Measurements from ENCODE around the gene TAF4B.

DNA sequence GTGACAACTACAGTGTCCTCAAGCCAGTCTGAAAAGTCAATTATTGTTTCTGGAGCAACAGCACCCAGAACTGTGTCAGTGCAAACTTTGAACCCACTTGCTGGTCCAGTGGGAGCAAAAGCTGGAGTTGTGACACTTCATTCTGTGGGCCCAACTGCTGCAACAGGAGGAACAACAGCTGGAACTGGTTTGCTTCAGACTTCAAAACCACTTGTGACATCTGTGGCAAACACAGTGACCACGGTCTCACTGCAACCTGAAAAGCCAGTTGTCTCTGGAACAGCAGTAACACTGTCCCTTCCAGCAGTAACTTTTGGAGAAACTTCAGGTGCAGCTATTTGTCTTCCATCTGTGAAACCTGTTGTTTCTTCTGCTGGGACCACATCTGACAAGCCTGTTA lies 59.8 kb downstream of the TAF4B start:
- TF ChIP-seq, protein P1, sequence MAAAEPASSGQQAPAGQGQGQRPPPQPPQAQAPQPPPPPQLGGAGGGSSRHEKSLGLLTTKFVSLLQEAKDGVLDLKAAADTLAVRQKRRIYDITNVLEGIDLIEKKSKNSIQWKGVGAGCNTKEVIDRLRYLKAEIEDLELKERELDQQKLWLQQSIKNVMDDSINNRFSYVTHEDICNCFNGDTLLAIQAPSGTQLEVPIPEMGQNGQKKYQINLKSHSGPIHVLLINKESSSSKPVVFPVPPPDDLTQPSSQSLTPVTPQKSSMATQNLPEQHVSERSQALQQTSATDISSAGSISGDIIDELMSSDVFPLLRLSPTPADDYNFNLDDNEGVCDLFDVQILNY (CRISPR knock-in tag; IDR thresholded peaks at IDR 0.05) = no peak
- TF ChIP-seq ELF4 (CRISPR knock-in tag; IDR thresholded peaks at IDR 0.05; ENCODE audit: low read depth) (no peak), CREM (CRISPR knock-in tag; IDR thresholded peaks at IDR 0.05) (no peak), CBFB (CRISPR knock-in tag; IDR thresholded peaks at IDR 0.05; ENCODE audit: low read depth) (no peak), SMAD3 (CRISPR knock-in tag; IDR thresholded peaks at IDR 0.05; ENCODE audit: borderline replicate concordance) (no peak), JUN (CRISPR knock-in tag; IDR thresholded peaks at IDR 0.05) (no peak), NR3C1 (CRISPR knock-in tag; conservative IDR thresholded peaks at IDR 0.05; ENCODE audit: low read depth) (no peak), OVOL2 (CRISPR knock-in tag; IDR thresholded peaks at IDR 0.05; ENCODE audit: borderline replicate concordance) (no peak)
- TF ChIP-seq, protein P2, sequence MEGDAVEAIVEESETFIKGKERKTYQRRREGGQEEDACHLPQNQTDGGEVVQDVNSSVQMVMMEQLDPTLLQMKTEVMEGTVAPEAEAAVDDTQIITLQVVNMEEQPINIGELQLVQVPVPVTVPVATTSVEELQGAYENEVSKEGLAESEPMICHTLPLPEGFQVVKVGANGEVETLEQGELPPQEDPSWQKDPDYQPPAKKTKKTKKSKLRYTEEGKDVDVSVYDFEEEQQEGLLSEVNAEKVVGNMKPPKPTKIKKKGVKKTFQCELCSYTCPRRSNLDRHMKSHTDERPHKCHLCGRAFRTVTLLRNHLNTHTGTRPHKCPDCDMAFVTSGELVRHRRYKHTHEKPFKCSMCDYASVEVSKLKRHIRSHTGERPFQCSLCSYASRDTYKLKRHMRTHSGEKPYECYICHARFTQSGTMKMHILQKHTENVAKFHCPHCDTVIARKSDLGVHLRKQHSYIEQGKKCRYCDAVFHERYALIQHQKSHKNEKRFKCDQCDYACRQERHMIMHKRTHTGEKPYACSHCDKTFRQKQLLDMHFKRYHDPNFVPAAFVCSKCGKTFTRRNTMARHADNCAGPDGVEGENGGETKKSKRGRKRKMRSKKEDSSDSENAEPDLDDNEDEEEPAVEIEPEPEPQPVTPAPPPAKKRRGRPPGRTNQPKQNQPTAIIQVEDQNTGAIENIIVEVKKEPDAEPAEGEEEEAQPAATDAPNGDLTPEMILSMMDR (IDR thresholded peaks at IDR 0.05) = no peak
- TF ChIP-seq, protein P3, sequence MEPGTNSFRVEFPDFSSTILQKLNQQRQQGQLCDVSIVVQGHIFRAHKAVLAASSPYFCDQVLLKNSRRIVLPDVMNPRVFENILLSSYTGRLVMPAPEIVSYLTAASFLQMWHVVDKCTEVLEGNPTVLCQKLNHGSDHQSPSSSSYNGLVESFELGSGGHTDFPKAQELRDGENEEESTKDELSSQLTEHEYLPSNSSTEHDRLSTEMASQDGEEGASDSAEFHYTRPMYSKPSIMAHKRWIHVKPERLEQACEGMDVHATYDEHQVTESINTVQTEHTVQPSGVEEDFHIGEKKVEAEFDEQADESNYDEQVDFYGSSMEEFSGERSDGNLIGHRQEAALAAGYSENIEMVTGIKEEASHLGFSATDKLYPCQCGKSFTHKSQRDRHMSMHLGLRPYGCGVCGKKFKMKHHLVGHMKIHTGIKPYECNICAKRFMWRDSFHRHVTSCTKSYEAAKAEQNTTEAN (CRISPR knock-in tag; IDR thresholded peaks at IDR 0.05) = no peak
- TF ChIP-seq, protein P4, sequence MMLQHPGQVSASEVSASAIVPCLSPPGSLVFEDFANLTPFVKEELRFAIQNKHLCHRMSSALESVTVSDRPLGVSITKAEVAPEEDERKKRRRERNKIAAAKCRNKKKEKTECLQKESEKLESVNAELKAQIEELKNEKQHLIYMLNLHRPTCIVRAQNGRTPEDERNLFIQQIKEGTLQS (CRISPR knock-in tag; conservative IDR thresholded peaks at IDR 0.05) = no peak
- TF ChIP-seq, protein P5, sequence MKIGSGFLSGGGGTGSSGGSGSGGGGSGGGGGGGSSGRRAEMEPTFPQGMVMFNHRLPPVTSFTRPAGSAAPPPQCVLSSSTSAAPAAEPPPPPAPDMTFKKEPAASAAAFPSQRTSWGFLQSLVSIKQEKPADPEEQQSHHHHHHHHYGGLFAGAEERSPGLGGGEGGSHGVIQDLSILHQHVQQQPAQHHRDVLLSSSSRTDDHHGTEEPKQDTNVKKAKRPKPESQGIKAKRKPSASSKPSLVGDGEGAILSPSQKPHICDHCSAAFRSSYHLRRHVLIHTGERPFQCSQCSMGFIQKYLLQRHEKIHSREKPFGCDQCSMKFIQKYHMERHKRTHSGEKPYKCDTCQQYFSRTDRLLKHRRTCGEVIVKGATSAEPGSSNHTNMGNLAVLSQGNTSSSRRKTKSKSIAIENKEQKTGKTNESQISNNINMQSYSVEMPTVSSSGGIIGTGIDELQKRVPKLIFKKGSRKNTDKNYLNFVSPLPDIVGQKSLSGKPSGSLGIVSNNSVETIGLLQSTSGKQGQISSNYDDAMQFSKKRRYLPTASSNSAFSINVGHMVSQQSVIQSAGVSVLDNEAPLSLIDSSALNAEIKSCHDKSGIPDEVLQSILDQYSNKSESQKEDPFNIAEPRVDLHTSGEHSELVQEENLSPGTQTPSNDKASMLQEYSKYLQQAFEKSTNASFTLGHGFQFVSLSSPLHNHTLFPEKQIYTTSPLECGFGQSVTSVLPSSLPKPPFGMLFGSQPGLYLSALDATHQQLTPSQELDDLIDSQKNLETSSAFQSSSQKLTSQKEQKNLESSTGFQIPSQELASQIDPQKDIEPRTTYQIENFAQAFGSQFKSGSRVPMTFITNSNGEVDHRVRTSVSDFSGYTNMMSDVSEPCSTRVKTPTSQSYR (CRISPR knock-in tag; IDR thresholded peaks at IDR 0.05) = no peak

All from WTC11 (cell line).